Smooth muscle cell (in vitro differentiated cells): Measurements from ENCODE around the gene SH3BGR. TPM values are rescaled to one million over a fixed set of nuclear protein-coding genes. Genes with fewer than 3 reads are reported as not detected.

Experiments
- DNase-seq: peaks from one replicate; lab custom pipeline; 2025; ENCODE audit not compliant: unreplicated experiment; lab: John Stamatoyannopoulos, UW
- H2AFZ ChIP-seq: fragments of 200-600 bp; sonication (generic); 2 replicates; pipeline ENCODE4 v1.6.0; 2016; ENCODE audit warnings: antibody characterized with exemption, low read depth, mild to moderate bottlenecking
- H3F3A ChIP-seq: fragments of 200-600 bp; sonication (generic); 2 replicates; pipeline ENCODE4 v1.6.0; 2017; ENCODE audit warnings: antibody characterized with exemption, low read depth
- H3K27ac ChIP-seq: fragments of 200-600 bp; sonication (generic); 2 replicates; pipeline ENCODE4 v1.5.1; 2016; ENCODE audit warnings: low read depth, mild to moderate bottlenecking
- H3K27me3 ChIP-seq: fragments of 200-600 bp; sonication (generic); 2 replicates; pipeline ENCODE4 v1.6.1; 2016; ENCODE audit warnings: low read depth, mild to moderate bottlenecking
- H3K36me3 ChIP-seq: fragments of 200-600 bp; sonication (generic); 2 replicates; pipeline ENCODE4 v1.5.1; 2016; ENCODE audit warnings: low read depth
- H3K4me1 ChIP-seq: fragments of 200-600 bp; sonication (generic); 2 replicates; pipeline ENCODE4 v1.5.1; 2016; ENCODE audit warnings: low read depth
- H3K4me2 ChIP-seq: fragments of 200-600 bp; sonication (generic); 2 replicates; pipeline ENCODE4 v1.6.0; 2016; ENCODE audit warnings: mild to moderate bottlenecking
- H3K4me3 ChIP-seq: fragments of 200-600 bp; sonication (generic); 2 replicates; pipeline ENCODE4 v1.5.1; 2016; ENCODE audit warnings: mild to moderate bottlenecking
- H3K79me2 ChIP-seq: fragments of 200-600 bp; sonication (generic); 2 replicates; pipeline ENCODE4 v1.6.0; 2016; ENCODE audit warnings: low read depth, mild to moderate bottlenecking
- H3K9ac ChIP-seq: fragments of 200-600 bp; sonication (generic); 2 replicates; pipeline ENCODE4 v1.6.0; 2016; ENCODE audit warnings: low read depth
- H3K9me3 ChIP-seq: fragments of 200-600 bp; sonication (generic); replicated peaks from 2 replicates; pipeline ENCODE4 v1.5.1; 2016; ENCODE audit warnings: low read depth
- H4K20me1 ChIP-seq: fragments of 200-600 bp; sonication (generic); 2 replicates; pipeline ENCODE4 v1.6.0; 2016; ENCODE audit warnings: low read depth
- CTCF ChIP-seq: fragments of 200-600 bp; sonication (generic); IDR thresholded peaks from 2 replicates; pipeline ENCODE4 v1.5.1; 2017; ENCODE audit warnings: borderline replicate concordance, mild to moderate bottlenecking, antibody characterized with exemption; ENCODE audit not compliant: insufficient read depth, poor library complexity, severe bottlenecking
- WGBS: methylation state at CpG from one replicate; pipeline ENCODE4 v1.1.7; 2016; ENCODE audit warnings: low lambda C conversion rate; 5-methylcytosine and 5-hydroxymethylcytosine counted together
- polyA plus RNA-seq: library from polyadenylated mRNA; unstranded; fragments of >200 nt; fragmentation: Nextera tagmentation; extraction: Ambion mirVana; gene quantifications from 2 replicates; pipeline ENCODE4 v1.2.1, GENCODE V29; 2016
- total RNA-seq: library from RNA; depleted of rRNA; stranded (reverse); fragments of >200 nt; gene quantifications from 2 replicates; pipeline ENCODE4 v1.2.3, GENCODE V29; 2014

Gene SH3BGR
- total and polyA plus RNA-seq, 2 experiments from 2014 or later = 4.9 to 12.5 TPM

GRCh38 chr21:39552856-39553255, 101.1 kb downstream of the SH3BGR start:
- no peak overlapping the region for H3K4me2 ChIP-seq
- no peak for TF ChIP-seq CTCF
- no peaks in the 10 kb centered on the region for H3K9me3 ChIP-seq
- H3F3A ChIP-seq = no peaks in the 10 kb centered on the region
- H3K36me3 ChIP-seq = no peaks in the 10 kb centered on the region
- H2AFZ ChIP-seq = no peak overlapping the region
- no peaks in the 10 kb centered on the region for H3K27me3 ChIP-seq
- H4K20me1 ChIP-seq = no peaks in the 10 kb centered on the region
- no peaks in the 10 kb centered on the region for H3K79me2 ChIP-seq
- no peak overlapping the region for H3K9ac ChIP-seq
- no peak for DNase-seq
- H3K4me1 ChIP-seq = peaks cover 10% of the 10 kb centered on the region
- no peak overlapping the region for H3K27ac ChIP-seq
- no peak overlapping the region for H3K4me3 ChIP-seq
- 94% methylated on average over 1 of the region's 1 CpG for WGBS

GRCh38 chr21:39553331-39553730, 101.6 kb downstream of the SH3BGR start:
- DNase-seq = no peak
- Histone ChIP-seq H3F3A (no peaks in the 10 kb centered on the region), H3K9ac (no peak overlapping the region), H3K4me1 (peaks cover 10% of the 10 kb centered on the region), H3K79me2 (no peaks in the 10 kb centered on the region), H3K4me2 (no peak overlapping the region), H4K20me1 (no peaks in the 10 kb centered on the region), H3K4me3 (no peak overlapping the region), H3K36me3 (no peaks in the 10 kb centered on the region), H2AFZ (no peak overlapping the region), H3K27ac (no peak overlapping the region), H3K9me3 (no peaks in the 10 kb centered on the region), H3K27me3 (no peaks in the 10 kb centered on the region)
- 45% methylated on average over 3 of the region's 3 CpGs for WGBS
- TF ChIP-seq CTCF = no peak

- Histone ChIP-seq H3K9me3 (no peaks in the 10 kb centered on the region), H3K36me3 (no peaks in the 10 kb centered on the region), H3K27me3 (no peaks in the 10 kb centered on the region), H3K9ac (no peak overlapping the region), H3K27ac (no peak overlapping the region), H3K79me2 (no peaks in the 10 kb centered on the region), H4K20me1 (no peaks in the 10 kb centered on the region), H2AFZ (no peak overlapping the region), H3K4me3 (no peak overlapping the region), H3K4me2 (no peak overlapping the region), H3F3A (no peaks in the 10 kb centered on the region), H3K4me1 (peaks cover 10% of the 10 kb centered on the region)
- no peak for DNase-seq
- 89% methylated on average over 6 of the region's 6 CpGs for WGBS
- no peak for TF ChIP-seq CTCF
Measured at GRCh38 chr21:39555911-39556590, 104.3 kb downstream of the SH3BGR start.

GRCh38 chr21:39559511-39559910, 107.7 kb downstream of the SH3BGR start:
- Histone ChIP-seq H3K79me2 (no peaks in the 10 kb centered on the region), H3K4me3 (no peak overlapping the region), H2AFZ (no peak overlapping the region), H3K9me3 (no peaks in the 10 kb centered on the region), H4K20me1 (no peaks in the 10 kb centered on the region), H3K4me1 (peaks cover 10% of the 10 kb centered on the region), H3K27me3 (no peaks in the 10 kb centered on the region), H3K36me3 (no peaks in the 10 kb centered on the region), H3K9ac (no peak overlapping the region), H3K4me2 (no peak overlapping the region), H3K27ac (no peak overlapping the region), H3F3A (no peaks in the 10 kb centered on the region)
- DNase-seq = no peak
- TF ChIP-seq CTCF = no peak
- 39% methylated on average over 3 of the region's 3 CpGs for WGBS
